H1 (cell line): ENCODE measurements around the gene CDKL5. TPM values are rescaled to one million over a fixed set of nuclear protein-coding genes. Genes with fewer than 3 reads are reported as not detected.

Experiments
- CTCF ChIA-PET: fragments of 300-600 bp; sonication (Branson Sonifier 250); formaldehyde crosslinking; loops from one replicate; lab custom pipeline; 2021; ENCODE audit not compliant: partially characterized antibody; lab: Charles Lee
- POLR2A ChIA-PET: fragments of 300-600 bp; sonication (Branson Sonifier 250); formaldehyde crosslinking; loops from one replicate; lab custom pipeline; 2021; ENCODE audit warnings: inconsistent platforms; ENCODE audit not compliant: partially characterized antibody; lab: Charles Lee
- DNase-seq, 2 experiments: peaks; one replicate each; pipeline versions ENCODE4 v3.0.0 to v3.0.0-alpha.2; 2010 to 2022; ENCODE audit warnings: low spot score in 2 of 2, low read depth in 1 of 2, mixed read lengths in 1 of 2
- FAIRE-seq: peaks from 2 replicates; lab custom pipeline; 2011; peaks lifted over from hg19 to GRCh38; lab: Jason Lieb, UNC
- H2AFZ ChIP-seq: 2 replicates; pipeline ENCODE4 v1.8.1; 2012; ENCODE audit warnings: low read length, inconsistent platforms
- H2AK5ac ChIP-seq: 2 replicates; pipeline ENCODE4 v1.6.1; 2013; ENCODE audit warnings: low read depth, low read length
- H2BK120ac ChIP-seq: replicated peaks from 2 replicates; pipeline ENCODE3; 2013; ENCODE audit warnings: low read depth, low read length, inconsistent platforms
- H2BK12ac ChIP-seq: 2 replicates; pipeline ENCODE4 v1.6.1; 2013; ENCODE audit warnings: low read depth, low read length
- H2BK15ac ChIP-seq: 2 replicates; pipeline ENCODE4 v1.6.1; 2013; ENCODE audit warnings: low read length
- H2BK20ac ChIP-seq: 2 replicates; pipeline ENCODE4 v1.6.1; 2013; ENCODE audit warnings: low read length
- H2BK5ac ChIP-seq: 2 replicates; pipeline ENCODE4 v1.6.1; 2013; ENCODE audit warnings: low read depth, low read length
- H3K14ac ChIP-seq: 2 replicates; pipeline ENCODE4 v1.6.1; 2013; ENCODE audit warnings: inconsistent platforms; ENCODE audit not compliant: insufficient read length
- H3K18ac ChIP-seq: 2 replicates; pipeline ENCODE4 v1.6.1; 2013; ENCODE audit warnings: low read length; ENCODE audit errors: extremely low read depth
- H3K23ac ChIP-seq: 2 replicates; pipeline ENCODE4 v1.6.1; 2013; ENCODE audit warnings: inconsistent platforms; ENCODE audit not compliant: insufficient read length
- H3K23me2 ChIP-seq: 2 replicates; pipeline ENCODE4 v1.6.1; 2013; ENCODE audit warnings: low read depth, low read length
- H3K27ac ChIP-seq: 2 replicates; pipeline ENCODE4 v1.6.1; 2011; ENCODE audit warnings: low read depth, low read length, inconsistent platforms
- H3K27me3 ChIP-seq, 4 experiments: replicated peaks in 1 of 4; 1 replicate in 1 of 4; 2 replicates in 3 of 4; pipeline versions ENCODE4 v1.6.1 to v1.8.1; 2011 to 2013; ENCODE audit warnings: low read length in 3 of 4, mild to moderate bottlenecking in 3 of 4, inconsistent platforms in 2 of 4, mixed read lengths in 2 of 4, moderate library complexity in 1 of 4; ENCODE audit not compliant: control insufficient read depth in 3 of 4, insufficient read depth in 3 of 4; ENCODE audit errors: extremely low read depth in 1 of 4
- H3K36me3 ChIP-seq, 4 experiments: 2 replicates each; pipeline versions ENCODE4 v1.6.1 to v1.8.1; 2011 to 2013; ENCODE audit warnings: mild to moderate bottlenecking in 4 of 4, low read length in 3 of 4, moderate library complexity in 2 of 4, control low read depth in 1 of 4, inconsistent platforms in 1 of 4; ENCODE audit not compliant: insufficient read depth in 4 of 4, control insufficient read depth in 2 of 4
- H3K4ac ChIP-seq: replicated peaks from 2 replicates; pipeline ENCODE3; 2013; ENCODE audit warnings: low read length, low read depth, mixed read lengths, inconsistent platforms; ENCODE audit not compliant: insufficient read length
- H3K4me1 ChIP-seq, 4 experiments: replicated peaks in 1 of 4; 1 replicate in 1 of 4; 2 replicates in 3 of 4; pipeline versions ENCODE4 v1.6.1 to v1.8.1; 2011 to 2013; ENCODE audit warnings: low read length in 3 of 4, inconsistent platforms in 2 of 4, mixed read lengths in 1 of 4; ENCODE audit not compliant: insufficient read depth in 4 of 4, control insufficient read depth in 3 of 4
- H3K4me2 ChIP-seq, 2 experiments: 2 replicates each; pipeline versions ENCODE4 v1.6.1 to v1.8.1; 2011 to 2013; ENCODE audit warnings: low read depth in 2 of 2, low read length in 2 of 2, control low read depth in 1 of 2, inconsistent platforms in 1 of 2, mild to moderate bottlenecking in 1 of 2; ENCODE audit not compliant: insufficient read depth in 1 of 2
- H3K4me3 ChIP-seq, 4 experiments: fragments of 200-600, 300-600 bp in 1 of 4; sonication (generic), shearing (Covaris generic), sonication (Bioruptor Twin) in 1 of 4; 2 replicates each; pipeline versions ENCODE4 v1.5.1 to v1.8.1; 2011 to 2016; ENCODE audit warnings: low read length in 4 of 4, low read depth in 3 of 4, control low read depth in 2 of 4, inconsistent platforms in 2 of 4, mild to moderate bottlenecking in 2 of 4, mixed read lengths in 1 of 4, moderate library complexity in 1 of 4; ENCODE audit not compliant: insufficient read depth in 2 of 4; ENCODE audit errors: extremely low read depth in 1 of 4
- H3K56ac ChIP-seq: replicated peaks from 2 replicates; pipeline ENCODE3; 2013; ENCODE audit warnings: low read depth, mild to moderate bottlenecking, mixed read lengths, low read length, inconsistent platforms; ENCODE audit not compliant: insufficient read length
- H3K79me1 ChIP-seq: 2 replicates; pipeline ENCODE4 v1.6.1; 2013; ENCODE audit warnings: low read depth, low read length, control low read depth
- H3K79me2 ChIP-seq, 2 experiments: 2 replicates each; pipeline versions ENCODE4 v1.6.1 to v1.8.1; 2012 to 2013; ENCODE audit warnings: low read length in 2 of 2, mild to moderate bottlenecking in 2 of 2, inconsistent platforms in 1 of 2; ENCODE audit not compliant: insufficient read depth in 2 of 2, control insufficient read depth in 1 of 2
- H3K9ac ChIP-seq, 4 experiments: replicated peaks in 1 of 4; 1 replicate in 1 of 4; 2 replicates in 3 of 4; pipeline versions ENCODE4 v1.6.1 to v1.8.1; 2011 to 2013; ENCODE audit warnings: low read depth in 3 of 4, low read length in 3 of 4, control low read depth in 2 of 4, mild to moderate bottlenecking in 2 of 4, moderate library complexity in 2 of 4, inconsistent platforms in 1 of 4; ENCODE audit errors: extremely low read depth in 1 of 4
- H3K9me3 ChIP-seq, 2 experiments: 2 replicates each; pipeline versions ENCODE4 v1.6.1 to v1.8.1; 2012 to 2013; ENCODE audit warnings: mild to moderate bottlenecking in 2 of 2, moderate library complexity in 2 of 2, control low read depth in 1 of 2, inconsistent platforms in 1 of 2, low read depth in 1 of 2, low read length in 1 of 2, mixed read lengths in 1 of 2; ENCODE audit not compliant: insufficient read depth in 2 of 2
- H4K20me1 ChIP-seq, 2 experiments: replicated peaks in 1 of 2; 2 replicates each; pipeline versions ENCODE3 to v1.8.1; 2011 to 2013; ENCODE audit warnings: inconsistent platforms in 2 of 2, low read length in 2 of 2, mild to moderate bottlenecking in 1 of 2; ENCODE audit not compliant: insufficient read depth in 2 of 2, control insufficient read depth in 1 of 2
- H4K5ac ChIP-seq: 2 replicates; pipeline ENCODE4 v1.6.1; 2013; ENCODE audit warnings: low read length, low read depth, mixed read lengths, inconsistent platforms; ENCODE audit not compliant: insufficient read length
- H4K8ac ChIP-seq: 2 replicates; pipeline ENCODE4 v1.8.0; 2013; ENCODE audit warnings: mild to moderate bottlenecking, moderate library complexity, low read length, inconsistent platforms; ENCODE audit not compliant: insufficient read depth; ENCODE audit errors: extremely low read depth
- H4K91ac ChIP-seq: replicated peaks from 2 replicates; pipeline ENCODE3; 2013; ENCODE audit warnings: low read length, mixed read lengths, inconsistent platforms; ENCODE audit not compliant: insufficient read length
- CBX8 ChIP-seq: fragments of 300-800, 300-1000 bp; sonication (generic); IDR thresholded peaks from 2 replicates; pipeline ENCODE4 v1.7.1; 2016; ENCODE audit warnings: low read depth, low read length, borderline replicate concordance
- EP300 ChIP-seq, 2 experiments: IDR thresholded peaks; 1 replicate in 1 of 2; 2 replicates in 1 of 2; pipeline ENCODE4 v1.6.1; 2011 to 2012; ENCODE audit warnings: low read depth in 2 of 2, low read length in 2 of 2, mild to moderate bottlenecking in 2 of 2, borderline replicate concordance in 1 of 2, inconsistent platforms in 1 of 2, moderate library complexity in 1 of 2
- TBP ChIP-seq: IDR thresholded peaks from 2 replicates; pipeline ENCODE4 v1.6.1; 2011; ENCODE audit warnings: low read depth, low read length, improper control_type of control experiment
- WGBS, 2 experiments: shearing (Covaris generic) in 1 of 2; methylation state at CpG; one replicate each; pipeline versions ENCODE4 v1.1.6 to v1.1.7; 2013 to 2015; ENCODE audit warnings: low lambda C conversion rate in 2 of 2, mixed read lengths in 2 of 2, inconsistent platforms in 1 of 2, low coverage in 1 of 2, missing lambda C conversion rate in 1 of 2; ENCODE audit not compliant: insufficient replicate concordance in 2 of 2, insufficient coverage in 1 of 2, insufficient read length in 1 of 2; ENCODE audit errors: extremely low coverage in 1 of 2, missing lambda C conversion rate in 1 of 2; 5-methylcytosine and 5-hydroxymethylcytosine counted together
- polyA plus RNA-seq, 7 experiments: library from polyadenylated mRNA; depleted of rRNA in 3 of 7; stranded (reverse) in 5 of 7; unstranded in 2 of 7; fragments of >200 nt in 5 of 7; fragments of 200-250 nt in 2 of 7; gene quantifications; 1 replicate in 5 of 7; 2 replicates in 1 of 7; 4 replicates in 1 of 7; pipeline versions ENCODE4 v1.2.1 to v1.2.3, GENCODE V29; 2011 to 2013; ENCODE audit warnings: missing spikeins in 2 of 7, mixed read lengths in 2 of 7
- total RNA-seq: library from RNA; stranded (reverse); fragmentation: NEBNext Ultra II Directional; extraction: Animal tissue kit (Norgen Biotek cat#: 25700); gene quantifications from 2 replicates; pipeline ENCODE4 v1.2.1, GENCODE V29; 2021

The CDKL5 gene
- total and polyA plus RNA-seq, 2 of the 8 experiments (the other 6 are each of a cell fraction or from before 2014, with no cell fraction given): 5.5 to 15.6 TPM

DNA sequence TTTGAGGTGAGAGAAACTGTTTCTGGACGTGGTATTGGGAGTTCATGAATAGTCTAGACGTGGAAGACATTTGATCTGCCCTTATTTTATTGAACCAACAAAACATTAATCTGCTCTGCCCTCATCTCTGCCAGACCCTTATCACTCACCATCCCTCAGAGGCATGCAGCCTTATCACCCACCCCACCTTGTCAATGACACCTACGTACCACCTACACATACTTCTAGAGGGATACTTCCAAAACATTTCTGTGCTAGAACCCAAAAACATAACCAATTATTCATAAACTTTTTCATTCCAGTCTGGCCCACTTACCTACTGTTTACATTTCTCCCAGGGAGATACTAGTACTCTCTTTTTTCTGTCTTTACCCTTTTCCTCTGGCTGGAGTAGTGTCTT, 141.3 kb downstream of the CDKL5 start:
- H4K8ac ChIP-seq: no peak overlapping the region
- H3K27me3 ChIP-seq: no peaks in the 10 kb centered on the region
- no peak overlapping the region for H3K18ac ChIP-seq
- H3K14ac ChIP-seq: no peak overlapping the region
- no peaks in the 10 kb centered on the region for H3K4me1 ChIP-seq
- no peak overlapping the region for H2BK5ac ChIP-seq
- FAIRE-seq (no peak), DNase-seq (no peak)
- H2AK5ac ChIP-seq: no peak overlapping the region
- no peak overlapping the region for H2AFZ ChIP-seq
- WGBS, 2 experiments: 100% methylated on average over 3 of the region's 3 CpGs; no CpG with 5 or more reads in 1 of the 2 experiments
- no peaks in the 10 kb centered on the region for H3K9me3 ChIP-seq
- H3K23me2 ChIP-seq: peaks cover 2% of the 10 kb centered on the region; the same call in 1 of the 2 replicates
- no peak overlapping the region for H3K23ac ChIP-seq
- no peak overlapping the region for H3K56ac ChIP-seq
- no peak overlapping the region for H4K5ac ChIP-seq
- POLR2A ChIA-PET: no interaction called here
- H3K4ac ChIP-seq: no peak overlapping the region
- H2BK12ac ChIP-seq: no peak overlapping the region
- no peak overlapping the region for H3K9ac ChIP-seq
- no peak overlapping the region for H4K91ac ChIP-seq
- no peak overlapping the region for H3K4me3 ChIP-seq
- H2BK120ac ChIP-seq: no peak overlapping the region
- no peak overlapping the region for H2BK15ac ChIP-seq
- peaks cover 0 to 1% of the 10 kb centered on the region in 2 experiments for H4K20me1 ChIP-seq
- H3K4me2 ChIP-seq: no peak overlapping the region
- H3K79me2 ChIP-seq: no peaks in the 10 kb centered on the region
- H3K27ac ChIP-seq: no peak overlapping the region
- CTCF ChIA-PET: no interaction called here
- H3K79me1 ChIP-seq: no peaks in the 10 kb centered on the region
- no peaks in the 10 kb centered on the region for H3K36me3 ChIP-seq
- H2BK20ac ChIP-seq: no peak overlapping the region
- no peak for TF ChIP-seq CBX8
- TF ChIP-seq EP300 (IDR thresholded peaks at IDR 0.05; ENCODE audit: borderline replicate concordance in 1 of 2, low read depth in 2 of 2, low read length in 2 of 2): no peak
- no peak for TF ChIP-seq TBP
